GM18951 (cell line): ENCODE data around the gene LENG8.
"Not testable (repeated sequence)": the region's sequence is repeated elsewhere in the genome, so short reads cannot be mapped to it uniquely, and the experiment has no call there.

Source experiments
- POLR2A ChIP-seq: IDR thresholded peaks from 4 replicates; pipeline ENCODE4 v1.6.1; 2011; ENCODE audit warnings: mild to moderate bottlenecking; ENCODE audit not compliant: insufficient read length, insufficient read depth; ENCODE audit errors: extremely low read depth
- in situ Hi-C: fragments of 300-500 bp; cut with MboI; formaldehyde crosslinking; loops from one replicate; pipeline ENCODE4 v1.12.0; 2022; ENCODE audit warnings: low sequenced_read_pairs, mixed read lengths, inconsistent platforms; ENCODE audit not compliant: unreplicated experiment

LENG8 gene

DNA sequence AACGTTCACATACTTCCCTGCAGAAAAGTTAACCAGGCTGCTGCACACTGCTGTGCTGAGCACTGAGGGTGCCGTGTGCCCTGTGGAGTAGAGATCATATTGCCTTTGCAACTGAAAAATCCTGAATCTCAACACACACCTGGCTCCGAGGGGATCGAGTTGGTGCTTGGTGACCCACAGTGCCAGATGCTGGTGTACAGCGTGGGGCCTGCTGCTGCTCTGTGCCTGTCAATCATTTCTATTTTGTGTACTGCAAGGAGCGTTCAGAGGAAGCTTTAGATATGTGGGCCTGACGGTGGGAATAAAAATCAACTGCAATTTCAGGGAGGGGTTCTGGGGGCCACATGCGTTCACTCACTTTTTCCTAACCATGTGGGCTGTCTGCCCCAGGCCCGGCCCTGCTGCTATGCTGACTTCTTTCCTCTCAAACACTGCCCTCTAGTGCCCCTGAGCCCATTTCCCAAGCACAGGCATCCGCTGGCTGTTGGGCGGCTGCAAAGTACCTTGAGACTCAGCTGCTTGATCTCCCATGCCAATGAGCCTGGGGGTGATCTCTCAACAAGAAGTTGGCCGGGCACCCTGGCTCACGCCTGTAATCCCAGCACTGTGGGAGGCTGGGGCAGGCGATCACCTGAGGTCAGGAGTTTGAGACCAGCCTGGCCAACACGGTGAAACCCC lies 9.7 kb upstream of the LENG8 start:
- in situ Hi-C loops: no loop called here
- no peak for TF ChIP-seq POLR2A

DNA sequence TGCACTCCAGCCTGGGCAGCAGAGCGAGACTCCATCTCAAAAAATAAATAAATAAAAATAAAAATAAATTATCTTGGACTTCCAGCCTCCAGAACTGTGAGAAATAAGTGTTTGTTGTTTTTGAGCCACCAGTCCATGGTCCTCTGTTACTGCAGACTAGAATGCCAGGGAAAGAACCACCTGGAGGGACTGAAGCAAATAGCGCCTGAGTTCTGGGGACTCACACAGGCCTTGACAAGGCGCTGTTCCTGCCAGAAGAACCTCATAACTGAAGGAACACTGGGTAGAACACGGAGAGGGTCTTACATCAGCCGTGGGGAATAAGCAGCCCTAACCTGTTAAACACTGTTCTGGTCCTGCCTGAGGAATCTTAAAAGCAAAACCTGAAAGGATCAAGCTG lies 8.4 kb upstream of the LENG8 start:
- TF ChIP-seq POLR2A: no peak
- in situ Hi-C loops: no loop called here

DNA sequence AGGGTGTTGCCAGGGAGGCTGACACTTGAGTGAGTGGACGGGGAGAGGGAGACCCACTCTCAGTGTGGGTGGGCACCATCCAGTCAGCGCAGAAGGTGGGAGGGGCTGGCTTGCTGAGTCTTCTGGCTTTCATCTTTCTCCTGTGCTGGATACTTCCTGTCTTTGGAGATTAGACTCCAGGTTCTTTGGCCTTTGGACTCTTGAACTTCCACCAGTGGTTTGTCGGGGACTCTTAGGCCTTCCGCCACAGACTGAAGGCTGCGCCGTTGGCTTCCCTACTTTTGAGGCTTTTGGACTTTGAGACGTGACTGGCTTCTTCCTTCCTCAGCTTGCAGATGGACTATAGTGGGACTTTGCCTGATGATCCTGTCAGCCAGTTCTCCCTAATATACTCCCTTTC lies 4.3 kb upstream of the LENG8 start:
- no peak for TF ChIP-seq POLR2A
- in situ Hi-C loops: no loop called here

DNA sequence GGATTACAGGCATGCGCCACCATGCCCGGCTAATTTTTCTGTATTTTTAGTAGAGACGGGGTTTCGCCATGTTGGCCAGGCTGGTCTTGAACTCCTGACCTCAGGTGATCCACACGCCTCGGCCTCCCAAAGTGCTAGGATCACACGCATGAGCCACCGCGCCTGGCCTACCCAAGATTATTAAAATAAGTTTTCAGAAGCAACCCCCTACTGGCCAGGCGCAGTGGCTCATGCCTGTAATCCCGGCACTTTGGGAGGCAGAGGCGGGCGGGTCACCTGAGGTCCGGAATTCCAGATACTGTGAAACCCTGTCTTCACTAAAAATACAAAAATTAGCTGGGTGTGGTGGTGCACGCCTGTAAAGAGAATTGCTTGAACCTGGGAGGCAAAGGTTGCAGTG lies 2.6 kb upstream of the LENG8 start:
- in situ Hi-C loops: not testable (repeated sequence)

DNA sequence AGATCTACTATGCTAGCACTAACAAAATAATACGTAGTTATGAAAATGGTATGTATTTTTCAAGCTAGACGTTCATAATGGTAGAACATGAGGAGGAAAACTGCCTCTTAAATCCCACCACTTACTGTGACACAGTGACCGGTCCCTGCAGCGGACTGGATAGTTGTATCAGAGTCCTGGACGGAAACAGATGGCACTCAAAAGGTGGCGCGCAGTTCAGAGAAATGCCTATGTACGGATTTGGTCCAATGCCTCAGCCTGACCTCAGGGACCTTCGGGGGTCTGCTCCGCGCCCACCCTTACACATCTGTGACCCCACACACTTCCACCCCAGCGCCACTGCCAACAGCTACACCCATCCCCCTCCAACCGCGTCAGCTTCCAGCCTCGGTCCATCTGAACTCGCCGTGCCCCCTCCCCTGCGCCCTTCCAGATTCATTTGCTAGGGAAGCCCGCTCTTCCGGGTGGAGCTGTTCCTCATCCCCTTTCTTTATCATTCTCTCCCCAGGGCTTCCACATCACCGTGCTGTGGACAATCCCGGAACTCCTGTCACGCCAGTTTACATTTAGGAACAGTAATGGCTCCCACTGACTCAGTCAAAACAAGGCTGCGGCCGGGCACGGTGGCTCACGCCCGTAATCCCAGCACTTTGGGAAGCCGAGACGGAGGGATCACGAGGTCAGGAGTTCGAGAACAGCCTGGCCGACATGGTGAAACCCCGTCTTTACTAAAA lies 792 bp upstream of the LENG8 start:
- in situ Hi-C loops: no loop called here
- no peak for TF ChIP-seq POLR2A

DNA sequence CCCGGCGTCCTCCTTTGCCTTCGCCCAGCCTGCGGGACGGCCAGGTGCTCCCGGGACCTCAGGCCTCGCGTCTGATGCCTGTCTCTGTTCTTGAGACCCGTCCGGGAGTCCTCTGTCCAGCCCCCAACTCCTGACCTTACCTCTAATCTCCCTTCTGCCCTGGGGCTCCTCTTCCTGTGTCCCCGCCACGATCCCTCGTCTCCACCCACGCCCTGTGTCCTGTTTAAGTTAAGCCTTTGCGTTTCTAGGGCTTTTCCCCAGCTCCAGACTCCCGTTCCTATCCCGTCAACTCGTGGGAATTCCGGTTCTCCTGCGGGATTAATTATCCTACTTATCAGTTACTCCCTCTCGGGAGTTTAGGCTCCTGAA lies 686 bp downstream of the LENG8 start:
- in situ Hi-C loops: no loop called here
- no peak for TF ChIP-seq POLR2A

DNA sequence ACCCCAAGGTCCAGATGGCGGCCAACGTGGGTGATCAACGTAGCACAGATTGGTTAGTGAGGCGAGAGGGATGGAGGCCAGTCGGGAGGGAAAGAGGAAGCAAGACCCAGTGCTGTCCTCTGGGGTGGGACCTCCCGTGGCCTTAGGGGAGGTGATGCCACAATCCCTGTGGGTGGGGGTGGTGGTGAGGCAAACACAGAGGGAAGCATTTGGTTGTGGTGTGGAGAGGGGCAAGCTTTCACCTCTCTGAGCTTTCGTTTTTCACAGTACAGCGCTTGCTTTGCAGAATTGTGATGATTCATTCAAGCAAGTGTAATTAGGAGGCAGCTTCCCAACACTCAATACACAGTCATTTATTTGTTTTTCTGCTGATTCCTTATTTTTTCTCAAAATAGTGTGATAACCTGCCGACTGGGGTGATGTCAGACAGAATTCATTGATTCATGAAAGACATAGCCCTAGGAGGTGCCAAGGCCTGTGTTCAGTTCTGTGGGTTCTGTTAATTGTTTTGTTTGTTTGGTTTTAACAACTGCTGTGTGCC lies 2.4 kb downstream of the LENG8 start:
- in situ Hi-C loops: no loop called here
- TF ChIP-seq POLR2A: no peak

DNA sequence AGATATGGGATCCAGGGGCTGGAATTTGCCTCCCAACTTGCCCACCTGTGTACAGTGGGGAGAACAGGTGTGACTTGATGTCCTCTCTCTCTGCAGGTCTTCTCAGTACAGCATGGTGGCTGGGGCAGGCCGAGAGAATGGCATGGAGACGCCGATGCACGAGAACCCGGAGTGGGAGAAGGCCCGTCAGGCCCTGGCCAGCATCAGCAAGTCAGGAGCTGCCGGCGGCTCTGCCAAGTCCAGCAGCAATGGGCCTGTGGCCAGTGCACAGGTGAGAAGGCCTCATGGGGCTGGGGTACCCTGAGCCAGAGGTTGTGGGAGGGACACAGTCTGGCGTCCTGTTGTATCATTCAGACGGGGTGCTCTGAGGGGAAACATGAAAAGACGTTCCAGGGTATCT lies 3.0 kb downstream of the LENG8 start:
- in situ Hi-C loops: no loop called here

GRCh38 chr19:54452626-54453025 lies 3.6 kb downstream of the LENG8 start:
- TF ChIP-seq POLR2A: no peak
- in situ Hi-C loops: no loop called here

More for the DNA sequence above, 3.0 kb downstream of the LENG8 start:
- no peak for TF ChIP-seq POLR2A

DNA sequence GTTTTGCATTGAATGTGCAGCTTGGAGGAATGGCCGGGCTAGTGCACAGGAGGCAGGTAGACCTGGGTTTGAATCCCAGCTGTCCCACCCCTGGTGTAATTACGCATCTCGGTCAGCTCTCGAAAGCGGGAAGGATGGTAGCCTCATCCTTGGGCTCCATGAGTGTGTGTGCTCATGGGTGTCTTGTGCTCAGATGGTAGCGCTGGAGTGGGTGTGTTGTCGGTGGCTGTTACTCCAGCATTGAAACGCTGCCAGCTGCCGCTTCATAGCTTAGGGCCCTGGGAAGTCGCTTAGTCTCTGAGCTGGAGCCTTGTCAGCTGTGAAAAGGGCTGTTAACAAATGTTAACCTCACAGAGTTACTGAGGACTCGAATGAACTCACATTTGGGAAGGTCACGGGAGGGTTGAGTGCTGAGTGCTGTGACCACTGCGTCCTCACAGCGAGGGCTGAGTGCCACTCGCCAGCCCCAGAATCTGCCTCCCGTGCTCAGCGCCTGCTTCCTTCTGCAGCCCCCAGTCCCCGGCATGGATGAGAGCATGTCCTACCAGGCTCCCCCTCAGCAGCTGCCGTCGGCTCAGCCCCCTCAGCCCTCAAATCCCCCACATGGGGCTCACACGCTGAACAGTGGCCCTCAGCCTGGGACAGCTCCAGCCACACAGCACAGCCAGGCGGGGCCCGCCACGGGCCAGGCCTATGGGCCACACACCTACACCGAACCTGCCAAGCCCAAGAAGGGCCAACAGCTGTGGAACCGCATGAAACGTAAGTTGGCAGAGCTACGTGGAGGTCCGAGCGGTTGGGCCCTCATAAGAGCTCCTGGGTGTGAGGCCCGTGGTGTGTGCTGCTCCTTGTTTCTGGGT lies 5.2 kb downstream of the LENG8 start:
- in situ Hi-C loops: no loop called here

DNA sequence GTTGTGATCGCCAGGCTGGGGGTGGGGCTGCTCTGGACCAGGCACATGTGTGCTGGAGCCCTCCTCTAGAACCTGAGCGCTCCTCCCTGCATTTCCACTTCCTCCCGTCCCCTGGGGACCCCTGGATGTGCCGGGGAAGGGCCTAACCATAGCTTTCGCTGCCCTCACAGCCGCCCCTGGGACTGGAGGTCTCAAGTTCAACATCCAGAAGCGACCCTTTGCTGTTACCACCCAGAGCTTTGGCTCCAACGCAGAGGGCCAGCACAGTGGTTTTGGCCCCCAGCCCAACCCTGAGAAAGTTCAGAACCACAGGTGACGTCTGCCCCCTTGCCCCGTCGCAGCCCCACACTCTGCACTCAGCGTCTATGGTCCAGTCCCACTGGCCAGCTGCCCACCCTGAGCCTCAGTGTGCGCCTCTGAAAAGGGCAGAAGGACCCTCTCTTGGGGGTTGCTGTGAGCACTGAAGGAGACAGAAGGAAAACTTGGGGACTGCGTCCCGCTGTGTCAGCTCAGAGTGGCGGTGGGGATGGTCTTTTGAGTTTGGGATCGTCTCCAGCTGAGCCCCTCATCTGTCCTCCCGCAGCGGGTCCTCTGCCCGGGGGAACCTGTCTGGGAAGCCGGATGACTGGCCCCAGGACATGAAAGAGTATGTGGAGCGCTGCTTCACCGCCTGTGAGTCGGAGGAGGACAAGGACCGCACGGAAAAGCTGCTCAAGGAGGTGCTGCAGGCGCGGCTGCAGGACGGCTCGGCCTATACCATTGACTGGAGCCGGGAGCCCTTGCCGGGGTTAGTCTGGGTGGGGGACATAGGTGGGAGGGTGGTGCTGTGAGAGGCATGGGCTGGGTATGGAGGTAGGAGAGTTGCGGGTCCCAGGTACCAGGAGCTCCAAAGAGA lies 6.0 kb downstream of the LENG8 start:
- in situ Hi-C loops: no loop called here
- TF ChIP-seq POLR2A: no peak

More for the DNA sequence above, 5.2 kb downstream of the LENG8 start:
- no peak for TF ChIP-seq POLR2A

DNA sequence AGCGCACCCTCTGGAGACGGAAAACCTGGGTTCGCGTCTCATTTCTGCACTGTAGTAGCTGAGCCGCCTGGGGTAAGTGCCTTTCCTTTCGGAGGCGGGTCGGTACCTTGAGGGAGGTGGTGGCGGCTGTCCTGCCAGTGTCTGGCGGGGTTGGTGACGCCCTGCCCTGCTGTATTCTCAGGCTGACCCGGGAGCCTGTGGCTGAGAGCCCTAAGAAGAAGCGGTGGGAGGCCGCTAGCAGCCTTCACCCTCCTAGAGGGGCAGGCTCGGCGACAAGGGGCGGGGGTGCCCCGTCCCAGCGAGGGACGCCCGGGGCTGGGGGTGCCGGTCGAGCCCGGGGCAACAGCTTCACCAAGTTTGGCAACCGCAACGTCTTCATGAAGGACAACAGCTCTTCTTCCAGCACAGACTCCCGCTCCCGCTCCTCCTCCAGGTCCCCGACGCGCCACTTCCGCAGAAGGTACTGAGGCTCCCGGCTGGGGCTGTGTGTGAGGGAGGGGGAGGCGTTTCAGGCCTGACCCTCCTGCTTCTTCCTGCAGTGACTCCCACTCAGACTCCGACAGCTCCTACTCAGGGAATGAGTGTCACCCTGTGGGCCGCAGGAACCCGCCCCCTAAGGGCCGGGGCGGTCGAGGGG lies 6.9 kb downstream of the LENG8 start:
- no peak for TF ChIP-seq POLR2A
- in situ Hi-C loops: no loop called here
